HepG2 (cell line): ENCODE results near the gene PPP2R5E. TPM values are rescaled to one million over a fixed set of nuclear protein-coding genes. Genes with fewer than 3 reads are reported as not detected.

Experiments
- ATAC-seq: fragments of 200-7000 bp; cut with Tn5 transposase; 3 replicates; pipeline ENCODE4 v1.9.1; 2020; ENCODE audit warnings: mild to moderate bottlenecking, moderate library complexity
- BruUV-seq: library from RNA; stranded (reverse); fragments of 400-500 nt; replicated peaks from 2 replicates; lab custom pipeline; 2021; lab: Mats Ljungman, UMichigan
- CTCF ChIA-PET: fragments of 300-600 bp; formaldehyde crosslinking; extraction: SDS; loops from one replicate; lab custom pipeline; 2021; ENCODE audit warnings: low total read pairs, inconsistent platforms, low intra/inter-chr PET ratio; lab: Yijun Ruan, JAX
- POLR2A ChIA-PET: fragments of 350-600 bp; sonication (Branson Sonifier 250); formaldehyde crosslinking; loops from one replicate; lab custom pipeline; 2020; ENCODE audit warnings: antibody characterized with exemption, inconsistent platforms; lab: Yijun Ruan, JAX
- DNase-seq: peaks from one replicate; pipeline ENCODE4 v3.0.0-alpha.2; 2015; ENCODE audit warnings: low spot score
- FAIRE-seq: peaks from 3 replicates; lab custom pipeline; 2011; peaks lifted over from hg19 to GRCh38; lab: Jason Lieb, UNC
- H2AFZ ChIP-seq: one replicate; pipeline ENCODE4 v1.6.1; 2011; ENCODE audit warnings: low read length, inconsistent platforms
- H3K27ac ChIP-seq: fragments of 300-600 bp; 3 replicates; pipeline ENCODE4 v1.8.0; 2011; ENCODE audit warnings: mixed run types, mild to moderate bottlenecking, mixed read lengths, low read length, inconsistent platforms; ENCODE audit not compliant: insufficient read depth; ENCODE audit errors: extremely low read length
- H3K27me3 ChIP-seq, 2 experiments: fragments of 200-600 bp in 1 of 2; 2 replicates in 1 of 2; 3 replicates in 1 of 2; pipeline versions ENCODE4 v1.6.0 to v1.8.0; 2011; ENCODE audit warnings: low read length in 2 of 2, mild to moderate bottlenecking in 2 of 2, moderate library complexity in 2 of 2, inconsistent platforms in 1 of 2; ENCODE audit not compliant: insufficient read depth in 2 of 2, control insufficient read depth in 1 of 2
- H3K36me3 ChIP-seq, 2 experiments: fragments of 200-600 bp in 1 of 2; replicated peaks in 1 of 2; 2 replicates in 1 of 2; 3 replicates in 1 of 2; pipeline versions ENCODE4 v1.5.1 to v1.8.0; 2011; ENCODE audit warnings: low read length in 2 of 2, inconsistent platforms in 1 of 2; ENCODE audit not compliant: insufficient read depth in 2 of 2, control insufficient read depth in 1 of 2
- H3K4me1 ChIP-seq: 2 replicates; pipeline ENCODE4 v1.5.1; 2012; ENCODE audit warnings: low read length, inconsistent platforms; ENCODE audit not compliant: insufficient read depth
- H3K4me2 ChIP-seq: 2 replicates; pipeline ENCODE4 v1.6.0; 2011; ENCODE audit warnings: low read depth, low read length, inconsistent platforms
- H3K4me3 ChIP-seq, 3 experiments: fragments of 200-600 bp in 1 of 3; sonication (generic), shearing (Covaris generic) in 1 of 3; replicated peaks in 1 of 3; 2 replicates each; pipeline ENCODE4 v1.5.1; 2011 to 2016; ENCODE audit warnings: low read length in 3 of 3, inconsistent platforms in 2 of 3, low read depth in 2 of 3, mild to moderate bottlenecking in 2 of 3, control low read depth in 1 of 3, mixed read lengths in 1 of 3; ENCODE audit not compliant: insufficient read depth in 1 of 3
- H3K79me2 ChIP-seq: one replicate; pipeline ENCODE4 v1.6.1; 2011; ENCODE audit warnings: low read length, inconsistent platforms; ENCODE audit not compliant: insufficient read depth
- H3K9ac ChIP-seq: 2 replicates; pipeline ENCODE4 v1.6.0; 2011; ENCODE audit warnings: mild to moderate bottlenecking, low read depth, low read length, inconsistent platforms; ENCODE audit not compliant: insufficient read depth
- H3K9me3 ChIP-seq: 2 replicates; pipeline ENCODE4 v1.5.1; 2012; ENCODE audit warnings: mild to moderate bottlenecking, low read length
- H4K20me1 ChIP-seq: 2 replicates; pipeline ENCODE4 v1.6.0; 2011; ENCODE audit warnings: inconsistent platforms, mild to moderate bottlenecking, low read length, moderate library complexity; ENCODE audit not compliant: insufficient read depth
- ARNT2 ChIP-seq: sonication (generic); formaldehyde crosslinking; IDR thresholded peaks from 2 replicates; pipeline ENCODE4 v1.8.0; 2022; ENCODE audit warnings: mild to moderate bottlenecking, low read depth, missing genetic modification reagents, moderate library complexity
- KLF15 ChIP-seq: sonication (generic); formaldehyde crosslinking; IDR thresholded peaks from 2 replicates; pipeline ENCODE4 v1.8.1; 2023; ENCODE audit warnings: borderline replicate concordance, mild to moderate bottlenecking, inconsistent platforms, missing genetic modification reagents, mixed read lengths
- NCOA1 ChIP-seq: sonication (generic); formaldehyde crosslinking; IDR thresholded peaks from 2 replicates; pipeline ENCODE4 v1.9.0; 2021; ENCODE audit warnings: missing genetic modification reagents
- NFKBIZ ChIP-seq: IDR thresholded peaks from 2 replicates; pipeline ENCODE4 v1.6.1; 2018; ENCODE audit warnings: missing genetic modification reagents, missing compliant biosample characterization
- REXO4 ChIP-seq: sonication (generic); formaldehyde crosslinking; IDR thresholded peaks from 2 replicates; pipeline ENCODE4 v1.8.0; 2022; ENCODE audit warnings: missing genetic modification reagents, mild to moderate bottlenecking, borderline replicate concordance
- SP4 ChIP-seq: sonication (generic); formaldehyde crosslinking; IDR thresholded peaks from 2 replicates; pipeline ENCODE4 v1.8.1; 2023; ENCODE audit warnings: mild to moderate bottlenecking, missing genetic modification reagents
- ZBTB1 ChIP-seq: sonication (generic); formaldehyde crosslinking; IDR thresholded peaks from 2 replicates; pipeline ENCODE4 v1.4.0; 2020; ENCODE audit warnings: missing genetic modification reagents, borderline replicate concordance
- ZNF501 ChIP-seq: sonication (generic); formaldehyde crosslinking; IDR thresholded peaks from 2 replicates; pipeline ENCODE4 v1.5.1; 2020; ENCODE audit warnings: mild to moderate bottlenecking, moderate library complexity, missing genetic modification reagents
- ZNF567 ChIP-seq: sonication (generic); formaldehyde crosslinking; IDR thresholded peaks from 2 replicates; pipeline ENCODE4 v1.8.1; 2023; ENCODE audit warnings: mild to moderate bottlenecking, missing genetic modification reagents, borderline replicate concordance
- ZSCAN12 ChIP-seq: sonication (generic); formaldehyde crosslinking; IDR thresholded peaks from 2 replicates; pipeline ENCODE4 v1.9.0; 2021; ENCODE audit warnings: mild to moderate bottlenecking, missing genetic modification reagents
- WGBS: methylation state at CpG from one replicate; pipeline ENCODE4 v1.1.6; 2017; ENCODE audit warnings: low lambda C conversion rate; 5-methylcytosine and 5-hydroxymethylcytosine counted together
- in situ Hi-C: cut with HindIII; loops from 2 replicates; pipeline ENCODE4 v1.10.0; 2017; ENCODE audit warnings: low pct_unique_long_range_greater_than_20kb; ENCODE audit not compliant: extremely low pct_ligation_motif_present
- intact Hi-C: fragments of 100-400 bp; cut with micrococcal nuclease; formaldehyde crosslinking; loops from one replicate; pipeline ENCODE4 v1.10.0; 2022; ENCODE audit not compliant: unreplicated experiment
- polyA plus RNA-seq, 8 experiments: library from polyadenylated mRNA; depleted of rRNA in 3 of 8; stranded (reverse) in 7 of 8; unstranded in 1 of 8; fragments of >200 nt; fragmentation: Illumina TruSeq in 4 of 8; extraction: Trizol in 4 of 8; gene quantifications; 2 replicates each; pipeline versions ENCODE4 v1.2.1 to v1.2.3, GENCODE V29; 2011 to 2016; ENCODE audit warnings: low read depth in 4 of 8, missing spikeins in 1 of 8, mixed read lengths in 1 of 8; ENCODE audit not compliant: insufficient read depth in 1 of 8
- total RNA-seq, 5 experiments: library from RNA; depleted of rRNA; stranded (reverse); fragments of >200 nt; fragmentation: Illumina TruSeq; extraction: Trizol; gene quantifications; 2 replicates each; pipeline ENCODE4 v1.2.3, GENCODE V29; 2016; ENCODE audit warnings: low read depth in 1 of 5
- TF ChIP-seq, protein P1 (sequence below), 2 experiments: IDR thresholded peaks; 2 replicates each; pipeline ENCODE4 v1.6.1; 2011 to 2012; ENCODE audit warnings: low read length in 2 of 2, borderline replicate concordance in 1 of 2, low read depth in 1 of 2, mild to moderate bottlenecking in 1 of 2, moderate library complexity in 1 of 2

Gene PPP2R5E
- total and polyA plus RNA-seq, 2 of the 13 experiments (the other 11 are each of a cell fraction or from before 2014, with no cell fraction given), result 8.9 to 11.0 TPM

DNA sequence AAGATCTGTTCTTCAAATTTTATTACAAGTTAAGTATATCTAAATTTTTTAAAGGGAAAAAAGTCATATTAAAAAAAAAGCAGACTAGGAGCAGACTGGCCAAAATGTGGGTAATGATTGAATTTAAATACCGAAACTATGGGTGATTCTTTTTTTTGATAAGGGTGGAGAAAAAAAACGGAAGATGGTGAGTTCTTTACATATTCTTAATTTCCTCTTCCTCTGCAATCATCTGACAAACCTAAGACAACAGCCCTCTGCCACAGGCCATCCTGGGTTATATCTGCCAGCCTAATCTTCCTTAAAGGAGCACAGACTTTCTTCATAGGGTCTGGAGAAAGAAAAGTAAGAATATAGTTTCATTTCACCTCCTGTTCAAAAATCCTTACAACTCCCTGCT is 108.0 kb downstream of the PPP2R5E start (continued):
- TF ChIP-seq, protein P1, sequence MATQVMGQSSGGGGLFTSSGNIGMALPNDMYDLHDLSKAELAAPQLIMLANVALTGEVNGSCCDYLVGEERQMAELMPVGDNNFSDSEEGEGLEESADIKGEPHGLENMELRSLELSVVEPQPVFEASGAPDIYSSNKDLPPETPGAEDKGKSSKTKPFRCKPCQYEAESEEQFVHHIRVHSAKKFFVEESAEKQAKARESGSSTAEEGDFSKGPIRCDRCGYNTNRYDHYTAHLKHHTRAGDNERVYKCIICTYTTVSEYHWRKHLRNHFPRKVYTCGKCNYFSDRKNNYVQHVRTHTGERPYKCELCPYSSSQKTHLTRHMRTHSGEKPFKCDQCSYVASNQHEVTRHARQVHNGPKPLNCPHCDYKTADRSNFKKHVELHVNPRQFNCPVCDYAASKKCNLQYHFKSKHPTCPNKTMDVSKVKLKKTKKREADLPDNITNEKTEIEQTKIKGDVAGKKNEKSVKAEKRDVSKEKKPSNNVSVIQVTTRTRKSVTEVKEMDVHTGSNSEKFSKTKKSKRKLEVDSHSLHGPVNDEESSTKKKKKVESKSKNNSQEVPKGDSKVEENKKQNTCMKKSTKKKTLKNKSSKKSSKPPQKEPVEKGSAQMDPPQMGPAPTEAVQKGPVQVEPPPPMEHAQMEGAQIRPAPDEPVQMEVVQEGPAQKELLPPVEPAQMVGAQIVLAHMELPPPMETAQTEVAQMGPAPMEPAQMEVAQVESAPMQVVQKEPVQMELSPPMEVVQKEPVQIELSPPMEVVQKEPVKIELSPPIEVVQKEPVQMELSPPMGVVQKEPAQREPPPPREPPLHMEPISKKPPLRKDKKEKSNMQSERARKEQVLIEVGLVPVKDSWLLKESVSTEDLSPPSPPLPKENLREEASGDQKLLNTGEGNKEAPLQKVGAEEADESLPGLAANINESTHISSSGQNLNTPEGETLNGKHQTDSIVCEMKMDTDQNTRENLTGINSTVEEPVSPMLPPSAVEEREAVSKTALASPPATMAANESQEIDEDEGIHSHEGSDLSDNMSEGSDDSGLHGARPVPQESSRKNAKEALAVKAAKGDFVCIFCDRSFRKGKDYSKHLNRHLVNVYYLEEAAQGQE (IDR thresholded peaks at IDR 0.05; ENCODE audit: borderline replicate concordance in 1 of 2, low read depth in 1 of 2, low read length in 2 of 2), result no peak
- no peak for TF ChIP-seq ARNT2 (CRISPR knock-in tag)
- no peak for TF ChIP-seq NCOA1 (CRISPR knock-in tag)
- TF ChIP-seq REXO4, result no peak
- TF ChIP-seq ZNF567, result no peak
- no peak for TF ChIP-seq ZBTB1 (CRISPR knock-in tag)
- no peak for TF ChIP-seq ZNF501
- no peak for TF ChIP-seq ZSCAN12 (CRISPR knock-in tag)
- no peak for TF ChIP-seq SP4 (CRISPR knock-in tag)
- TF ChIP-seq, all 625 proteins: peak for 0

DNA sequence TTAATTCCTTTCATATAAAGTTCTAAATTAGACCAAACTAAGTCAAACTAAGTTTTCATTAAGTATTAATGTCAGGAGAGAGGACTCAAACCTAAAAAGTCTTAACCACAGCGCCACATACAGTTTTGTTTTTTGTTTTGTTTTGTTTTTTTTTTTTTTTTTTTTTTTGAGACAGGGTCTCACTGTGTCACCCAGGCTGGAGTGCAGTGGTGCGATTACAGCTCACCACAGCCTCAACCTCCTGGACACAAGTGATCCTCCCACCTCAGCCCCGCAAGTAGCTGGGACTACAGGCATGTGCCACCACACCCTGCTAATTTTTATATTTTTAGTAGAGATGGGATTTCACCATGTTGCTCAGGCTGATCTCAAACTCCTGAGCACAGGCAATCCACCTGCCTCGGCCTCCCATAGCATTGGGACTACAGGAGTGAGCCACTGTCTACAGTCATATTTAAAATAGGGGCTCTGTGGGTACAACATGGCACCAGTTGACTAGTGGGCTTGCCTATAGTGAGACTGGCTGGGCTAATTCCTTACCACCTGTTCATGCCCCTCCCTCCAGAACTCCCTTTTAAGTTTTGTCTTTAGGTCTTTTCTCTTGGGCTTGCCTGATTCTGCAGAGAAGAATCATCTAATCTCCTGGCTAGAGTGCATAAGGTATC is 110.2 kb downstream of the PPP2R5E start:
- ChIA-PET CTCF (no interaction called here), POLR2A (no interaction called here)
- Histone ChIP-seq H3K9ac (no peak overlapping the region), H3K4me3 (no peak overlapping the region), H3K79me2 (peaks cover 19% of the 10 kb centered on the region), H2AFZ (no peak overlapping the region), H4K20me1 (no peaks in the 10 kb centered on the region; the same call in 1 of the 2 replicates), H3K27me3 (no peaks in the 10 kb centered on the region), H3K4me2 (no peak overlapping the region), H3K4me1 (peaks cover 17% of the 10 kb centered on the region), H3K9me3 (no peaks in the 10 kb centered on the region), H3K27ac (no peak overlapping the region), H3K36me3 (no peaks in the 10 kb centered on the region)
- ATAC-seq, result no peak
- intact Hi-C loops, result no loop called here
- DNase-seq, result no peak
- in situ Hi-C loops, result no loop called here
- WGBS, result 99% methylated on average over 4 of the region's 4 CpGs
- no peak for FAIRE-seq
- no TSS peak for BruUV-seq
- TF ChIP-seq NFKBIZ (CRISPR knock-in tag), result no peak
- TF ChIP-seq KLF15 (CRISPR knock-in tag), result no peak
